Measurements from ENCODE around the gene PRDM16. TPM values are rescaled to one million over a fixed set of nuclear protein-coding genes. Genes with fewer than 3 reads are reported as not detected.

Gene PRDM16
- polyA plus RNA-seq, 1 donor from 2014 or later = 0.21 TPM

DNA sequence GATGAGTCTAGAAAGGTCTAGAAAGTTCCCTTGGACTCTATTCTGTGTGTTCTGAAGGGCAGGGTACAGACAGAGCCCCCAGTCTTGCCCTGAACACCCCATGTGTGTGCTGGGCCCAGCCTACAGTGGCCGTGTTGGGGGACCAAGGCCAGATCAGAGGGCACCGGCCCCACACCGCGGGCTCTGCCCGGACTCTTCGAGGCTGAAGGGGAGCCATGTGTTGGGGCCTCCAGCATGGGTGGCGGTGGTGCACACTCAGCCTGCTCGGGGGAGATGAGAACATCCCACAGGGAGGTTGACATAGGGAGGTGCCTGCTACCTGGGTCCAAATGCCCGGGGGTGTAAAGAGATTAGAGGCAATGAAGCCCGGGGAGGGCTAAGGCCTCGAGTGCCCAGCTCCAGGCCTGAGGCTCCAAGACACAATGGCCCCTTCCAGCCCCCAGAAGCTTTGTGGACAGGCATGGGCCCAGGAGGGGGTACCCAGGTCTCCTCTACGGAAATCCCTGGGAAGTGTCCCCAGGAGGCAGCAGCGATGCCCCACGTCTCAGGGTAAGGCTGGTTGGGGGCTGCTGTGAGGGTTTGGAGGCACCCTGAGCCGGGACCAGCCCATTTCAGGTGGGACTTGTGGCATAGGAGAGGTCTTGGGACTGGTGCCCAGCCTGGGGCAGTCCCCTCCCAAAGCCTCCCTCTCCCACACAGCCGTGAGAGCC, 397.5 kb downstream of the PRDM16 start:
- Histone ChIP-seq H4K20me1 (ENCODE audit: insufficient read depth) (no peaks in the 10 kb centered on the region), H3K79me2 (replicated peaks; ENCODE audit: insufficient read depth, low read length) (no peaks in the 10 kb centered on the region), H3K27ac (ENCODE audit: low read length) (no peak overlapping the region), H3K9ac (ENCODE audit: low read length) (no peak overlapping the region), H3K4me3 (ENCODE audit: low read length) (no peak overlapping the region), H3K9me3 (ENCODE audit: low read length) (no peaks in the 10 kb centered on the region), H3F3A (ENCODE audit: insufficient read depth, low read length, poor library complexity, severe bottlenecking) (no peaks in the 10 kb centered on the region), H3K4me2 (ENCODE audit: low read length) (no peak overlapping the region), H3K36me3 (ENCODE audit: insufficient read depth, low read length) (no peaks in the 10 kb centered on the region), H3K27me3 (ENCODE audit: insufficient read depth, low read depth, low read length) (no peaks in the 10 kb centered on the region), H3K9me2 (ENCODE audit: insufficient read depth, low read length) (no peaks in the 10 kb centered on the region), H2AFZ (ENCODE audit: low read depth, low read length) (no peak overlapping the region)
- TF ChIP-seq POLR2AphosphoS5 (IDR thresholded peaks at IDR 0.05) = no peak
- no peak for TF ChIP-seq SMC3 (conservative IDR thresholded peaks at IDR 0.05; ENCODE audit: poor library complexity)
- TF ChIP-seq MXI1 (conservative IDR thresholded peaks at IDR 0.05; ENCODE audit: poor library complexity, severe bottlenecking) = no peak
- TF ChIP-seq EP300 (conservative IDR thresholded peaks at IDR 0.05; ENCODE audit: poor library complexity, severe bottlenecking) = no peak
- TF ChIP-seq, protein P1, sequence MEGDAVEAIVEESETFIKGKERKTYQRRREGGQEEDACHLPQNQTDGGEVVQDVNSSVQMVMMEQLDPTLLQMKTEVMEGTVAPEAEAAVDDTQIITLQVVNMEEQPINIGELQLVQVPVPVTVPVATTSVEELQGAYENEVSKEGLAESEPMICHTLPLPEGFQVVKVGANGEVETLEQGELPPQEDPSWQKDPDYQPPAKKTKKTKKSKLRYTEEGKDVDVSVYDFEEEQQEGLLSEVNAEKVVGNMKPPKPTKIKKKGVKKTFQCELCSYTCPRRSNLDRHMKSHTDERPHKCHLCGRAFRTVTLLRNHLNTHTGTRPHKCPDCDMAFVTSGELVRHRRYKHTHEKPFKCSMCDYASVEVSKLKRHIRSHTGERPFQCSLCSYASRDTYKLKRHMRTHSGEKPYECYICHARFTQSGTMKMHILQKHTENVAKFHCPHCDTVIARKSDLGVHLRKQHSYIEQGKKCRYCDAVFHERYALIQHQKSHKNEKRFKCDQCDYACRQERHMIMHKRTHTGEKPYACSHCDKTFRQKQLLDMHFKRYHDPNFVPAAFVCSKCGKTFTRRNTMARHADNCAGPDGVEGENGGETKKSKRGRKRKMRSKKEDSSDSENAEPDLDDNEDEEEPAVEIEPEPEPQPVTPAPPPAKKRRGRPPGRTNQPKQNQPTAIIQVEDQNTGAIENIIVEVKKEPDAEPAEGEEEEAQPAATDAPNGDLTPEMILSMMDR (IDR thresholded peaks at IDR 0.05; ENCODE audit: poor library complexity, severe bottlenecking) = no peak
- TF ChIP-seq EZH2 (IDR thresholded peaks at IDR 0.05; ENCODE audit: borderline replicate concordance, insufficient read depth, low read length, poor library complexity, severe bottlenecking) = no peak
- TF ChIP-seq, protein P2, sequence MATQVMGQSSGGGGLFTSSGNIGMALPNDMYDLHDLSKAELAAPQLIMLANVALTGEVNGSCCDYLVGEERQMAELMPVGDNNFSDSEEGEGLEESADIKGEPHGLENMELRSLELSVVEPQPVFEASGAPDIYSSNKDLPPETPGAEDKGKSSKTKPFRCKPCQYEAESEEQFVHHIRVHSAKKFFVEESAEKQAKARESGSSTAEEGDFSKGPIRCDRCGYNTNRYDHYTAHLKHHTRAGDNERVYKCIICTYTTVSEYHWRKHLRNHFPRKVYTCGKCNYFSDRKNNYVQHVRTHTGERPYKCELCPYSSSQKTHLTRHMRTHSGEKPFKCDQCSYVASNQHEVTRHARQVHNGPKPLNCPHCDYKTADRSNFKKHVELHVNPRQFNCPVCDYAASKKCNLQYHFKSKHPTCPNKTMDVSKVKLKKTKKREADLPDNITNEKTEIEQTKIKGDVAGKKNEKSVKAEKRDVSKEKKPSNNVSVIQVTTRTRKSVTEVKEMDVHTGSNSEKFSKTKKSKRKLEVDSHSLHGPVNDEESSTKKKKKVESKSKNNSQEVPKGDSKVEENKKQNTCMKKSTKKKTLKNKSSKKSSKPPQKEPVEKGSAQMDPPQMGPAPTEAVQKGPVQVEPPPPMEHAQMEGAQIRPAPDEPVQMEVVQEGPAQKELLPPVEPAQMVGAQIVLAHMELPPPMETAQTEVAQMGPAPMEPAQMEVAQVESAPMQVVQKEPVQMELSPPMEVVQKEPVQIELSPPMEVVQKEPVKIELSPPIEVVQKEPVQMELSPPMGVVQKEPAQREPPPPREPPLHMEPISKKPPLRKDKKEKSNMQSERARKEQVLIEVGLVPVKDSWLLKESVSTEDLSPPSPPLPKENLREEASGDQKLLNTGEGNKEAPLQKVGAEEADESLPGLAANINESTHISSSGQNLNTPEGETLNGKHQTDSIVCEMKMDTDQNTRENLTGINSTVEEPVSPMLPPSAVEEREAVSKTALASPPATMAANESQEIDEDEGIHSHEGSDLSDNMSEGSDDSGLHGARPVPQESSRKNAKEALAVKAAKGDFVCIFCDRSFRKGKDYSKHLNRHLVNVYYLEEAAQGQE (IDR thresholded peaks at IDR 0.05; ENCODE audit: borderline replicate concordance) = no peak
- TF ChIP-seq TAF1 (IDR thresholded peaks at IDR 0.05; ENCODE audit: low read depth) = no peak
- no peak for TF ChIP-seq RAD21 (conservative IDR thresholded peaks at IDR 0.05)

DNA sequence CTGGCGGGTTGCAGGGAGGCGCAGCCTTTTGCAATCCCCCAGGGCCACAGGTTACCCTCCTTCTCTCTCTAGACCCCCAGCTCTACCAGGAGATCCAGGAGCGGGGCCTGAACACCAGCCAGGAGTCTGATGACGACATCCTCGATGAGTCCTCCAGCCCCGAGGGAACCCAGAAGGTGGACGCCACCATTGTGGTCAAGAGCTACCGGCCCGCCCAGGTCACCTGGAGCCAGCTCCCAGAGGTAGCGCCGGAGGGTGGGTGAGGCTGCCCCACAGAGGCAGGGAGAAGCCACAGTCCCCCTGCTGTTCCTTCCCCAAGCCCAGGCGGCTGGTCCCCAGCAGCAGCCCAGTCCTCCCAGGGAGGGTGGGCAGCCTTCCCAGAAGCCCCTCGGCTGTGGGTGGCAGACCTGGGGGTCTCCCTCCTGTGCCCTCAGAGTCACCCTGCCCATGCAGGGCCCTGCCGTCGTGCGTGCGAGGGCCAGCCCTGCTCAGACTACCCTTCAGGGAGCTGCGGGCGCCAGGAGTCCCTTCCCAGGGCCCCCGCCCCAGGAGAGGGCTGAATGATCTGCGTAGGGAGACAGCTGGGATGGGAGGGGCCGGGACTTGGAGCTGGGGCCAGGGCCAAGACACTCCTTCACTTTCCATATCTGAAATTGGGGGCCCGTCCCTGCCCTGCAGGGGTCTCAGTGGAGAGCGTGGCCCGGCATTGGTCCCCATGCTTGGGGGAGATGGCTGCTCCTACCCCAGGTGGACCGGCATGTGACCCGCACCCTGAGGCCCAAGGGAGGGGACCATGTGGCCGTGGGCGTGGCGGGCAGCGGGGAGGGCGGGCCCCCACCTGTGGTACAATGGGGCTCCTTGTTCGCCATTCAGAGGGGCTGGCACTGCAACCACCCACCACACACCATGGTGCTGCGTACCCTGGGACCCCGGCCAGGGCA, 398.4 kb downstream of the PRDM16 start:
- Histone ChIP-seq H2AFZ (ENCODE audit: low read depth, low read length) (no peak overlapping the region), H3K27me3 (ENCODE audit: insufficient read depth, low read depth, low read length) (no peaks in the 10 kb centered on the region), H3K4me3 (ENCODE audit: low read length) (no peak overlapping the region), H3K36me3 (ENCODE audit: insufficient read depth, low read length) (no peaks in the 10 kb centered on the region), H3K27ac (ENCODE audit: low read length) (no peak overlapping the region), H3K9me3 (ENCODE audit: low read length) (no peaks in the 10 kb centered on the region), H4K20me1 (ENCODE audit: insufficient read depth) (no peaks in the 10 kb centered on the region), H3K79me2 (replicated peaks; ENCODE audit: insufficient read depth, low read length) (no peaks in the 10 kb centered on the region), H3K9me2 (ENCODE audit: insufficient read depth, low read length) (no peaks in the 10 kb centered on the region), H3F3A (ENCODE audit: insufficient read depth, low read length, poor library complexity, severe bottlenecking) (no peaks in the 10 kb centered on the region), H3K4me2 (ENCODE audit: low read length) (no peak overlapping the region), H3K9ac (ENCODE audit: low read length) (no peak overlapping the region)
- TF ChIP-seq SMC3 (conservative IDR thresholded peaks at IDR 0.05; ENCODE audit: poor library complexity) (no peak), EZH2 (IDR thresholded peaks at IDR 0.05; ENCODE audit: borderline replicate concordance, insufficient read depth, low read length, poor library complexity, severe bottlenecking) (no peak), TAF1 (IDR thresholded peaks at IDR 0.05; ENCODE audit: low read depth) (no peak), POLR2AphosphoS5 (IDR thresholded peaks at IDR 0.05) (no peak), MXI1 (conservative IDR thresholded peaks at IDR 0.05; ENCODE audit: poor library complexity, severe bottlenecking) (no peak), EP300 (conservative IDR thresholded peaks at IDR 0.05; ENCODE audit: poor library complexity, severe bottlenecking) (no peak), RAD21 (conservative IDR thresholded peaks at IDR 0.05) (no peak)
- TF ChIP-seq, protein P1 (IDR thresholded peaks at IDR 0.05; ENCODE audit: poor library complexity, severe bottlenecking) = no peak
- TF ChIP-seq, protein P2 (IDR thresholded peaks at IDR 0.05; ENCODE audit: borderline replicate concordance) = no peak

Data from neural cell (in vitro differentiated cells).